Endothelial cell of hepatic sinusoid (primary cell): ENCODE results near the gene HLA-DPA1.
"Not testable (repeated sequence)": the region's sequence is repeated elsewhere in the genome, so short reads cannot be mapped to it uniquely, and the experiment has no call there.

Experiments
- in situ Hi-C: cut with HindIII; loops from 2 replicates; pipeline ENCODE4 v1.10.0; 2017; ENCODE audit warnings: low sequenced_read_pairs

Gene HLA-DPA1

DNA sequence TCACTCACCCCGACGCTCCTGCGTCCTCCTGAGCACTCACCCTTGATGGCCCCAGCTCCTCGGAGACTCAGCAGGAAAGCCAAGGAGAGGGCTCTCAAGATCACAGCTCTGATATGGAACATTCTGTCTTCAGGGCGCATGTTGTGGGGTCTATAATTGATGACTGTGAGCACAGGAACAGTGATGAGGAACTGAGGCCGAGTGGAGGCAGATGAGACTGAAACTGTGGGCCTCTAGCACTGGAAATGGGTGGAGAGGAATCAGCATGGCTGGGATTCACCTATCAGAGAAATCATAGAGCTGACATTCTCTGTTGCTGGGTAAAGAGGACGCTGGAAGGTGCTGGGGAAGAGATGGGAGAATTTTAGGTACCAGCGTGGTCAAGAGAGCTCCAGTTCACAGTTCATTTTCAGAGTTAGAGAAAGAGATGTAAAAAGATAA lies at the start of gene HLA-DPA1:
HLA-DPA1 (minus strand) TSS at position 219 of the 441 bp plus-strand sequence.
- in situ Hi-C loops: no loop called here

- in situ Hi-C loops: no loop called here
Measured at GRCh38 chr6:33123181-33123580, 49.7 kb upstream of the HLA-DPA1 start.

DNA sequence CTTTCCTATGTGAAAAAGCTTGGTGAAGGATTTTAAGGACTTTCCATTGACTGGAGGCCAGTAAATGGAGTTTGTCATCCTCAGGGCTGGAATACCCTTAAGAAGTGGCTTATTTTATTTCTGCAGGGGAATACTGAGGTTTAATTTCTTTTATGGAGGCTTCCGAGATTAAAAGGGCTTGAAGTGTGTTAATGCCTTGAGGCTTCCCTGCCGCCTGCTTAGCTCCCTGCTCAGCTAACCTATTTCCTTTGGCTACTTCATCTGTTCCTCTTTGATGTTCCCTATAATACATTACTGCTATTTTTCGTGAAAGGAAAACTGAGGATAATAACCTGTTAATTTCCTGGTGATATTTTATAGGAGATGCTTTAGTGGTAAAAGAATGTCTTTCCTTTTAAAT lies 46.6 kb upstream of the HLA-DPA1 start:
- in situ Hi-C loops: no loop called here

DNA sequence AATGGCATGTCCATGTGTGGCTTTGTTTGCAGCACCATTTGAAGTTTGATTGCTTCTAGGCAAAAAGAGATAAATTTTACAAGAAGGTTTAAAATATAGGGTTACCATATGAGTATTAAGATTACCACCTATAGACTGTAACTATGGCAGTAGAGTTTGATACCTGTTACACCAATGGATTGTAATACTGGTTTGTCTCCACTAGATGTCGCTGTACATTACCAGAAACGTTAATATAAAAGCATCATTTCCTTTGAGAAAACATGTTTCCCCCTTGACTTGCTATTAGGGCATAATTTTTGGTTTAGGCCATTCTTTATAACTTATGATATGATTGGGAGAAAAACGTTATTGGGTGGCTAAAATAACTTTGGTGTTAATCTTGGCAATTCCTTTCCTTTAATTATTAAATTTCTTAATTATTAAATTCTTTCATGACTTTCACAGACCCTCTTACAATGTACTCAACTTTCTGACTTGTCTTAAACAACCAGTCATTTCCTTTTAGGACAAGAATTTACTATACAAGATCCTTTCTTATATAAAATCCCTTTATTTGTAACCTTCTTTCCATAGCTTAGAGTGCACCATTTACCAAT lies 45.2 kb upstream of the HLA-DPA1 start:
- in situ Hi-C loops: no loop called here

GRCh38 chr6:33117811-33118277 lies 44.4 kb upstream of the HLA-DPA1 start:
- in situ Hi-C loops: no loop called here

DNA sequence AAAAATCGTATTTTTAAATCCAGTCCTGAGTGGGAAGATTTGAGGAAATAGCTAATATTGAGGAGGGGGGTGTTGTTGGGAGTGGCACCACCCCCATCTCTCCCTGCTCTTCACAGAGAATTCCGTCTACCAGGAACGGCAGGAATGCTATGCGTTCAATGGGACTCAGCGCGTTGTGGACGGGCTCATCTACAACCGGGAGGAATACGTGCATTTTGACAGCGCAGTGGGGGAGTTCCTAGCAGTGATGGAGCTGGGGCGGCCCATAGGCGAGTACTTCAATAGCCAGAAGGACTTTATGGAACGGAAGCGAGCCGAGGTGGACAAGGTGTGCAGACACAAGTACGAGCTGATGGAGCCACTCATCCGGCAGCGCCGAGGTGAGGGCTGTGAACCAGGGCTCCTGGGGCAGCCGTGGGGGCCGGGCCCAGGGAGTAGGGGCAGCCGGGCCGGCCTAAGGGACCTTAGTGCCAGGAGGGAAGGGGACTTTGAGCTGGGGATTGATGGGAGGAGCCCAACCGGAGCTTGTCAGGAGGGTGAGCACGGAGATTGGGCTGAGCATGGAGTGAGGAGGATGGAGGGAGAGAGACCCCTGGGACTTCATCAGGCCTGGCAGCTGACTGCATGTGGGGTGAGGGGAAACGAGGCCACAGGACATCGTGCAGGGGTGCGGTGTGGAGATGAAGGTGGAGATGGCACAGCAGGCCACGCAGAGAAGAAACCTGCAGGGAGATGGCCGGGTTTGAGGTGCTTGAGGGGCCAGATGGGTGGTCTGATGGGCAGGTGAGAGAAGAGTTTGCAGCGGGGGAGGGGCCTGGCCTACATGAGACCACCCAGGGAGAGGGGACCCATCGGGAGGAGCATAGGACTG lies 43.6 kb upstream of the HLA-DPA1 start:
- in situ Hi-C loops: no loop called here

- in situ Hi-C loops: no loop called here
Measured at GRCh38 chr6:33116417-33116816, 43.0 kb upstream of the HLA-DPA1 start.

GRCh38 chr6:33114406-33114805 lies 41.0 kb upstream of the HLA-DPA1 start:
- in situ Hi-C loops: no loop called here

DNA sequence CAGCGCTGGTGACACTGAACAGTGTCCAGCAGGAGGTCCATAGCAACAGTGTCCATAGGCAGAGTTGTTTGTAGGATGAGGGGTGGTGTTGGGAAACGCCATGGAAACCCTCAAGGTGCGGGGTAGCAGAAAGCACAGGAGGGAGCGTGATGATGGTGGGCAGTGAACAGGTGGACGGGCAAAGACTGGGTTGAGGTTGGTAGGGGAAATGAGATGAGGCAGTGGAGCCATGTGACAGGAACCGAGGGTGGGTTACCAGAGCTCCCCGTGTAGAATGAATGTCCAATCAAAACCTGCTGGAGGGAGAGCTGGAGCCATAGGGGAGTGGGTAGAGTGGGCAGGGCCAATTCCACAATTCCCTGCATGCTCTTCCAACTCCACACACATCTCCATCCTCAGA lies 40.3 kb upstream of the HLA-DPA1 start:
- in situ Hi-C loops: no loop called here

GRCh38 chr6:33112148-33112547 lies 38.7 kb upstream of the HLA-DPA1 start:
- in situ Hi-C loops: no loop called here

GRCh38 chr6:33108307-33108706 lies 34.9 kb upstream of the HLA-DPA1 start:
- in situ Hi-C loops: no loop called here

GRCh38 chr6:33107641-33108040 lies 34.2 kb upstream of the HLA-DPA1 start:
- in situ Hi-C loops: no loop called here

GRCh38 chr6:33105916-33106871 lies 32.7 kb upstream of the HLA-DPA1 start:
- in situ Hi-C loops: no loop called here

DNA sequence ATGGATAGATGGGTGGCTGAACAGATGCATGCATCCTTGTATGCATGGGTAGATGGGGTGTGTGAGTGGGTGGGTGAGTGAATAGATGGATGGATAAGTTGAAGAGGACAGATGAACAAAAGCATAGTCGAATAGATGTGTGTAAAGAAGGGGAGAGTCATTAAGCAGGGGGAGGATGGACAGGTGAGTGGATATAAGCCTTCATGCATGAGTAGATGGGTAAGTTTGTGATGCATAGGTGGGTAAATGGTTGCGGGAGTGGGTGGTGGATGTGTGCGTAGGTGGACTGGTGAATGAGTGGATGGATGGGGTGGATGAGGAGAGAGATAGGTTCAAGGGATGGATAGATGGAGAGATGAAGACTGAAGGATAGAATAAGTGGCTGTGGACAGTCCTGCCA lies 31.9 kb upstream of the HLA-DPA1 start:
- in situ Hi-C loops: no loop called here

DNA sequence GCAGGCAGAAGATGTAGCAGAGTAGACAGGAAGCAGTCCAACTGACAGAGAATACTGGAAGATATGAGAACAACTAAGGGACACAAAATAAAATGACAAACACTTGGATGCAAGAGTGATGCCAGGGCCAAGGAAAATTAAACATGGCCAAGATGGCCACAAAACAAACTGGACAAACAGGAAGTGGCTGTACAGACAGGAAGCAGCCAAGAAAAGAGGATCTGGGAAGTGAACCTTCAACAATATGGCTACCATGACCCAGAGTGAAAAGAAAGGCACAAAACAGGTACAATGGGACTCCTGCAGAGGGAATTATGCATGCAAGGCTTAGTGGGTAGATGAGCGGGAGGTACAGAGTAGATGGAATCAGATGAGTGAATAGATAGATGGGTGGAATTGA lies 31.4 kb upstream of the HLA-DPA1 start:
- in situ Hi-C loops: no loop called here

DNA sequence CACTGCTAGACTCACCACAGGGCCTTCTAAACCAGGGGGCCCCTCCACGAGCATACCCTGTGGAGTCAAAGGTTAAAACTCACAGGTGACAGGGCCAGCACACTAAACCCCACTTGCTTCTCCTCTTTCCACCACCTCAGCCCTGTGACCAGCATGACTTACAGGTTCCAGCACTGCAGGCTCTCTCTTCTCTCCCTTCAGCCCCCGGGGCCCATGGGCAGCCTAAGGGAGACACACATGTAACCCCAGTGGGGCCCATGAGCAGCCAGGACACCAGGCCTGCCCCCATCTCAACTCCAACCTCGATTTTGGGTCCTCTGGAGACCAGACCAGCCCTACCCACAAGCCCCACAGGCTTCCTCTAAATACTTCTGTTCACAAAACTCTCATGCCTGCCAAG lies 30.3 kb upstream of the HLA-DPA1 start:
- in situ Hi-C loops: no loop called here

DNA sequence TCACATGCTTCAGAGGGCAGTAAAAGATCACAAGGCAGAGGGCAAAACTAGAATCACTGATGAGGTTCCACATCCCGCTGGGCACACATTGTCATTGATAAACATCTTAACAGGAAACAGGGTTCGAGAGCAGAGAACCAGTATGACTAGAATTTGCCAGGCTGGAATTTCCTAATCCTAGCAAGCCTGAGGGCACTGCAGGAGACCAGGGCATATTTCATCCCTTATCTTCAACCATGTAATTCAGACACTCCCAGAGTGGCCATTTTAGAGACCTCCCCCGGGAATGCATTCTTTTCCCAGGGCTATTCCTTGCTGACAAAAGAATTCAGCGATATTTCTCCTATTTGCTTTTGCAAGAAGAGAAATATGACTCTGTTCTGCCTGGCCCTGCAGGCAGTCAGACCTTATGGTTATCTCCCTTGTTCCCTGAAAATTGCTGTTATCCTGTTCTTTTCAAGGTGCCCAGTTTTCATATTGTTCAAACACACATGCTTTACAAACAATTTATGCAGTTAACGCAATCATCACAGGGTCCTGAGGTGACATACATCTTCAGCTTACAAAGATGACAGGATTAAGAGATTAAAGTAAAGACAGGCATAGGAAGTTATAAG lies 27.8 kb upstream of the HLA-DPA1 start:
- in situ Hi-C loops: not testable (repeated sequence)

GRCh38 chr6:33095681-33096080 lies 22.2 kb upstream of the HLA-DPA1 start:
- in situ Hi-C loops: no loop called here

- in situ Hi-C loops: no loop called here
Measured at GRCh38 chr6:33093855-33094254, 20.4 kb upstream of the HLA-DPA1 start.

GRCh38 chr6:33092385-33092784 lies 18.9 kb upstream of the HLA-DPA1 start:
- in situ Hi-C loops: no loop called here

GRCh38 chr6:33091957-33092356 lies 18.5 kb upstream of the HLA-DPA1 start:
- in situ Hi-C loops: no loop called here
